ENCODE measurements around the gene SMIM7.
"Not testable (repeated sequence)": the region's sequence is repeated elsewhere in the genome, so short reads cannot be mapped to it uniquely, and the experiment has no call there.

SMIM7 gene

DNA sequence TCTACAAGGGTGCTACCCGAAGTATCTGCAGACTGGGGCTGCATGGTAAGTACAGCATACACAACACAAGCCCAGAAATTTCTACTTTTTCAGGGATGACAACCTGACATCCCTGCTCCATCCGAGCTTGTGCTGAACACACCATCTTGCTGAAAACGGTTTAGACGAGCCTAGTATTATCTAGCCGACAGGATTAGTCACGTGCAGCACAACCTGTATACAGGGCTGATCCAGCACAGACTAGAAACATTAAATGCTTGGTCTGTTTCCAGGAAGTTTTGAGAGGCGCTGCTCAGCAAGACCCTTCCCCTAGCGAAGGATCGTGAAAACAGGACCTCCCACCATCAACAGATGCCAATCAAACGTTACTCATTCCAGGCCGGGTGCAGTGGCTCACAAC is 4.2 kb downstream of the SMIM7 start:
- H3K4me1 ChIP-seq (ENCODE audit: control extremely low read depth in 1 of 4, control insufficient read depth in 4 of 4, insufficient read depth in 4 of 4, low read length in 3 of 4), result peaks cover 4 to 19% (median 16%) of the 10 kb centered on the region in 4 experiments
- ChIA-PET CTCF (no interaction called here), POLR2A (interaction anchor here (0.6 kb wide), 1 partner anchor 95 kb away, joined by 4 read pairs; no protein-coding TSS in a partner anchor)
- no peaks in the 10 kb centered on the region for H3K9me3 ChIP-seq (ENCODE audit: control extremely low read depth in 1 of 5, control insufficient read depth in 4 of 5, insufficient read depth in 2 of 5, low read depth in 1 of 5, low read length in 4 of 5)
- H3K4me3 ChIP-seq (ENCODE audit: control insufficient read depth in 1 of 7, extremely low read depth in 1 of 7, insufficient read depth in 4 of 7, low read depth in 2 of 7, low read length in 6 of 7), result no peak overlapping the region
- no peak overlapping the region for H3K27ac ChIP-seq (ENCODE audit: insufficient read depth in 1 of 2, low read depth in 1 of 2, low read length in 2 of 2, poor library complexity in 1 of 2, severe bottlenecking in 2 of 2)
- 95% methylated on average over 10 of the region's 11 CpGs for WGBS (ENCODE audit: insufficient coverage)
- peaks cover 20 to 75% (median 66%) of the 10 kb centered on the region in 4 experiments for H3K36me3 ChIP-seq (ENCODE audit: control insufficient read depth in 4 of 4, insufficient read depth in 4 of 4, low read length in 3 of 4)
- DNase-seq, result no peak
- no peaks in the 10 kb centered on the region for H3K27me3 ChIP-seq (replicated peaks in 2 of 5; ENCODE audit: control insufficient read depth in 4 of 5, insufficient read depth in 5 of 5, low read length in 4 of 5)

DNA sequence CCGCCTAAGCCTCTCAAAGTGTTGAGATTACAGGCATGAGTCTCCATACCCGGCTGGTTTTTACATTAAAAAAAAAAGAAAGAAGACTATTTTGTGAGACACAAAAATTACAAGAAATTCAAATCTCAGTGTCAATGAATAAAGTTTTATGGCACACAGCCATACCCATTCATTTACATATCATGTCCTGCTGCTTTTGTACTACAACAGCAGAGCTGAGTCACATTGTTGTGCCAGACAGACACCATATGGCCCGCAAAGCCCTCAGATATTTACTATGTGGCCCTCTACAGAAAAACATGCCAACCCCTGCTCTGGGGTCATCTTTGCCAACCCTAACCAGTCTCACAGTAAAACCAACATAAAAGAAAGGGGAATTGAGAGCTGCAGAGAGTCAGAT is 5.3 kb downstream of the SMIM7 start:
- no peak for DNase-seq
- peaks cover 4 to 14% (median 10%) of the 10 kb centered on the region in 4 experiments for H3K4me1 ChIP-seq (ENCODE audit: control extremely low read depth in 1 of 4, control insufficient read depth in 4 of 4, insufficient read depth in 4 of 4, low read length in 3 of 4)
- no peaks in the 10 kb centered on the region for H3K27me3 ChIP-seq (replicated peaks in 2 of 5; ENCODE audit: control insufficient read depth in 4 of 5, insufficient read depth in 5 of 5, low read length in 4 of 5)
- ChIA-PET CTCF (no interaction called here), POLR2A (no interaction called here)
- H3K4me3 ChIP-seq (ENCODE audit: control insufficient read depth in 1 of 7, extremely low read depth in 1 of 7, insufficient read depth in 4 of 7, low read depth in 2 of 7, low read length in 6 of 7), result no peak overlapping the region
- H3K9me3 ChIP-seq (ENCODE audit: control extremely low read depth in 1 of 5, control insufficient read depth in 4 of 5, insufficient read depth in 2 of 5, low read depth in 1 of 5, low read length in 4 of 5), result no peaks in the 10 kb centered on the region
- H3K36me3 ChIP-seq (ENCODE audit: control insufficient read depth in 4 of 4, insufficient read depth in 4 of 4, low read length in 3 of 4), result peaks cover 22 to 81% (median 68%) of the 10 kb centered on the region in 4 experiments
- no peak overlapping the region for H3K27ac ChIP-seq (ENCODE audit: insufficient read depth in 1 of 2, low read depth in 1 of 2, low read length in 2 of 2, poor library complexity in 1 of 2, severe bottlenecking in 2 of 2)
- no CpG with 5 or more reads among the region's 3 CpGs for WGBS (ENCODE audit: insufficient coverage)

DNA sequence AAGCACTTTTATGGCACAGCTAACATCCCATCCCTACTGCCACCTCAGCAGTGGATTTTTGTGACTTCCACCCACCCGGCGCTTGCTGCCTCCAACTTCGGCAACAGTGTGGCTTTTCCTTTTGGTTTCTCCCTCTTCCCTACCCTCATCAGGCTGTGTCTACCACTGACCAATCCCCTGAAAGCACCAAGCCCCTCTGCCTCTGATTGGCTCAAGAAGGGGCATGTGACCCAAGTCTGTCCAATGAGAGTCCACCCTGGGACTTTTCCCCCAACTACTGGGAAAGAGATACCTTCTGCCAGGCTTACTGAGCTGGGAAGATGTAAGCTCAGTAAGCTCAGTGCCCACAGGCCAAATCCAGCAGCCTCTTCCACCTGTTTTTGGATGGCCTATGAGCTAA is 5.8 kb downstream of the SMIM7 start:
- H3K4me1 ChIP-seq (ENCODE audit: control extremely low read depth in 1 of 4, control insufficient read depth in 4 of 4, insufficient read depth in 4 of 4, low read length in 3 of 4), result peaks cover 4 to 10% (median 6%) of the 10 kb centered on the region in 4 experiments
- POLR2A ChIA-PET, result no interaction called here
- CTCF ChIA-PET, result no interaction called here
- no peaks in the 10 kb centered on the region for H3K27me3 ChIP-seq (replicated peaks in 2 of 5; ENCODE audit: control insufficient read depth in 4 of 5, insufficient read depth in 5 of 5, low read length in 4 of 5)
- 95% methylated on average over 3 of the region's 3 CpGs for WGBS (ENCODE audit: insufficient coverage)
- DNase-seq, result no peak
- H3K9me3 ChIP-seq (ENCODE audit: control extremely low read depth in 1 of 5, control insufficient read depth in 4 of 5, insufficient read depth in 2 of 5, low read depth in 1 of 5, low read length in 4 of 5), result no peaks in the 10 kb centered on the region
- H3K36me3 ChIP-seq (ENCODE audit: control insufficient read depth in 4 of 4, insufficient read depth in 4 of 4, low read length in 3 of 4), result peaks cover 22 to 82% (median 68%) of the 10 kb centered on the region in 4 experiments
- H3K27ac ChIP-seq (ENCODE audit: insufficient read depth in 1 of 2, low read depth in 1 of 2, low read length in 2 of 2, poor library complexity in 1 of 2, severe bottlenecking in 2 of 2), result no peak overlapping the region
- no peak overlapping the region for H3K4me3 ChIP-seq (ENCODE audit: control insufficient read depth in 1 of 7, extremely low read depth in 1 of 7, insufficient read depth in 4 of 7, low read depth in 2 of 7, low read length in 6 of 7)

DNA sequence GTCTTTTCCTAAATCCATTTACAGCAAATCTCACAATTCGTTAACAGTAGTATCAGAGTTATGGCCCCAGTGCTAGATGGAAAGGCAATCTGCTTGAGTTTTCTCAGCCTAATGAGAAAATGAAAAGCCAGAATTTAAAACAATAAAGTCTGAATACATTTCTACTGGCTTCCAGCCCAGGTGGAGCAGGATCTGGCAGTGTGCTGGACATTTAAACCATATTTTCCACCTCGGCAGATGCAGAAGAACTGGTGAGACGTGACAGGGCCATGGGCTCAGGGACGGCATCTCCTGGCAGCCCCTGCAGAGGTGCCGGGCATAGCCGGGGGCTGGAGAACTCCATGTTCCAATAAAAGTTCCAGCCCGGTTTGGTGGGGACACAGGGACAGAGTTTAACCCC is 7.1 kb downstream of the SMIM7 start:
- Histone ChIP-seq H3K9me3 (ENCODE audit: control extremely low read depth in 1 of 5, control insufficient read depth in 4 of 5, insufficient read depth in 2 of 5, low read depth in 1 of 5, low read length in 4 of 5) (no peaks in the 10 kb centered on the region), H3K4me1 (ENCODE audit: control extremely low read depth in 1 of 4, control insufficient read depth in 4 of 4, insufficient read depth in 4 of 4, low read length in 3 of 4) (no peaks in the 10 kb centered on the region), H3K27me3 (replicated peaks in 2 of 5; ENCODE audit: control insufficient read depth in 4 of 5, insufficient read depth in 5 of 5, low read length in 4 of 5) (no peaks in the 10 kb centered on the region), H3K36me3 (ENCODE audit: control insufficient read depth in 4 of 4, insufficient read depth in 4 of 4, low read length in 3 of 4) (peaks cover 20 to 74% (median 63%) of the 10 kb centered on the region in 4 experiments), H3K27ac (ENCODE audit: insufficient read depth in 1 of 2, low read depth in 1 of 2, low read length in 2 of 2, poor library complexity in 1 of 2, severe bottlenecking in 2 of 2) (no peak overlapping the region), H3K4me3 (ENCODE audit: control insufficient read depth in 1 of 7, extremely low read depth in 1 of 7, insufficient read depth in 4 of 7, low read depth in 2 of 7, low read length in 6 of 7) (no peak overlapping the region)
- ChIA-PET POLR2A (no interaction called here), CTCF (no interaction called here)
- no peak for DNase-seq
- 90% methylated on average over 7 of the region's 7 CpGs for WGBS (ENCODE audit: insufficient coverage)

DNA sequence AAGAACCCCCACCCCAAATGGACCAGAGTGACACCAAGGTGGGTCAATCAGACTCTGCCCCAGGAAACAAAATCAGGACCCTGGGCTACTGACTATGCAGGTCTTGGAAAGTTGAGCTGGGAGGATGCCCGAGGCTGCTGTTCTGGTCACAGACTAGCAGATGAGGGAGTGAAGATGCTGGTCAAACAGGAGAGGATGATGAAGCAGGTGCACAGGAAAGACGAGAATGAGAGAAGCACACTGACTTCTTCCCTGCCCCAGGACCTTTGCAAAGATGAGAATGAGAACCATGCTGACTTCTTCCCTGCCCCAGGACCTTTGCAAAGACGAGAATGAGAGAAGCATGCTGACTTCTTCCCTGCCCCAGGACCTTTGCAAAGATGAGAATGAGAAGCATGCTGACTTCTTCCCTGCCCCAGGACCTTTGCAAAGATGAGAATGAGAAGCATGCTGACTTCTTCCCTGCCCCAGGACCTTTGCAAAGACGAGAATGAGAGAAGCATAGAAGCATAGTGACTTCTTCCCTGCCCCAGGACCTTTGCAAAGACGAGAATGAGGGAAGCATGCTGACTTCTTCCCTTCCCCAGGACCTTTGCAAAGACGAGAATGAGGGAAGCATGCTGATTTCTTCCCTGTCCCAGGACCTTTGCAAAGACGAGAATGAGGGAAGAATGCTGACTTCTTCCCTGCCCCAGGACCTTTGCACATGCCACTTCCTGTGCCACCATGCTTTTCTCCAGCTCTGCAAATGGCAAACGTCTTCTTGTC is 8.3 kb downstream of the SMIM7 start:
- 94% methylated on average over 7 of the region's 8 CpGs for WGBS (ENCODE audit: insufficient coverage)
- H3K27ac ChIP-seq (ENCODE audit: insufficient read depth in 1 of 2, low read depth in 1 of 2, low read length in 2 of 2, poor library complexity in 1 of 2, severe bottlenecking in 2 of 2); DNase-seq; H3K4me1 ChIP-seq (ENCODE audit: control extremely low read depth in 1 of 4, control insufficient read depth in 4 of 4, insufficient read depth in 4 of 4, low read length in 3 of 4); H3K4me3 ChIP-seq (ENCODE audit: control insufficient read depth in 1 of 7, extremely low read depth in 1 of 7, insufficient read depth in 4 of 7, low read depth in 2 of 7, low read length in 6 of 7); H3K27me3 ChIP-seq (replicated peaks in 2 of 5; ENCODE audit: control insufficient read depth in 4 of 5, insufficient read depth in 5 of 5, low read length in 4 of 5); CTCF ChIA-PET; H3K9me3 ChIP-seq (ENCODE audit: control extremely low read depth in 1 of 5, control insufficient read depth in 4 of 5, insufficient read depth in 2 of 5, low read depth in 1 of 5, low read length in 4 of 5): not testable (repeated sequence)
- POLR2A ChIA-PET, result interaction anchor here (0.6 kb wide), 1 partner anchor 42 kb away, joined by 5 read pairs; no protein-coding TSS in a partner anchor
- peaks cover 20 to 70% (median 60%) of the 10 kb centered on the region in 4 experiments for H3K36me3 ChIP-seq (ENCODE audit: control insufficient read depth in 4 of 4, insufficient read depth in 4 of 4, low read length in 3 of 4)

DNA sequence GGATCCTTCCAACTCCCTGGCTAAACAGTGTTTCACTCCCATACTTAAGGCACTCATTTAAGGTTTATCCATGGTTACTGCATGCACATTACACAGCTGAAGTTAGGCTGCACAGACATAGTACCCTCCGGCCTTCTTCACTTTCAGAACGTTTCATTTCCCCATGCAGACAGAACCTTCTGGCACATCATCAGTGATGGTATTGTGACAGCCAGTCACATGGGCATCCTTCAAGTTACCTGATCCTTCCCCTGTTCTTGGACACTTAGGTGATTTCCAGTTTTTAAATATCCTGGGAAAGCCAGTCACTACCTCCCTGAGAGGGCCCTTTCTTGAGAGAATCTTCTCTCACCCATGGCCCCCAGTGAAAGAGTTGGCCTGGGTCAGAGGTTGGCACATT is 9.1 kb downstream of the SMIM7 start:
- 80% methylated on average over 1 of the region's 2 CpGs for WGBS (ENCODE audit: insufficient coverage)
- H3K27ac ChIP-seq (ENCODE audit: insufficient read depth in 1 of 2, low read depth in 1 of 2, low read length in 2 of 2, poor library complexity in 1 of 2, severe bottlenecking in 2 of 2), result no peak overlapping the region
- H3K27me3 ChIP-seq (replicated peaks in 2 of 5; ENCODE audit: control insufficient read depth in 4 of 5, insufficient read depth in 5 of 5, low read length in 4 of 5), result no peaks in the 10 kb centered on the region
- no peak for DNase-seq
- H3K36me3 ChIP-seq (ENCODE audit: control insufficient read depth in 4 of 4, insufficient read depth in 4 of 4, low read length in 3 of 4), result peaks cover 20 to 70% (median 59%) of the 10 kb centered on the region in 4 experiments
- ChIA-PET CTCF (interaction anchor here (0.5 kb wide), 1 partner anchor 236 kb away, joined by 3 read pairs; no protein-coding TSS in a partner anchor), POLR2A (no interaction called here)
- no peak overlapping the region for H3K4me3 ChIP-seq (ENCODE audit: control insufficient read depth in 1 of 7, extremely low read depth in 1 of 7, insufficient read depth in 4 of 7, low read depth in 2 of 7, low read length in 6 of 7)
- H3K9me3 ChIP-seq (ENCODE audit: control extremely low read depth in 1 of 5, control insufficient read depth in 4 of 5, insufficient read depth in 2 of 5, low read depth in 1 of 5, low read length in 4 of 5), result no peaks in the 10 kb centered on the region
- H3K4me1 ChIP-seq (ENCODE audit: control extremely low read depth in 1 of 4, control insufficient read depth in 4 of 4, insufficient read depth in 4 of 4, low read length in 3 of 4), result no peaks in the 10 kb centered on the region

DNA sequence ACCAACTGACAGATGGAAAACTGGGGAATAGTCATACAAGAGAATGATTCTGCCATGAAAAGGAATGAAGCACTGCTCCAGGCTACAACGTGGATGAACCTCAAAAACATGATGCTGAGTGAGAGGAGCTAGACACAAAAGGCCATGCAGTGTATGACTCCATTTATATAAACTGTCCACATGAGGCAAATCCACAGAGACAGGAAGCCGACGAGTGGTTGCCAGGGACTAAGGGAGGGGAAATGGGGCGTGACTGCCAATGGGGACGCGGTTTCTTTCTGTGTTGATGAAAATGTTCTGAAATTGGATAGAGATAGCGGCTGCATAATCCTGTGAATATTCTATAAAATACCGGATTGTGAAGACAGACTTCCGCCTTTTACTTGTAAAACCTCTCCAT is 10.2 kb downstream of the SMIM7 start:
- ChIA-PET POLR2A (interaction anchor here (0.5 kb wide), 1 partner anchor 19 kb away, joined by 3 read pairs; no protein-coding TSS in a partner anchor), CTCF (interaction anchor here (0.5 kb wide), 1 partner anchor 11 kb away, joined by 3 read pairs; the partner anchor contains the start of gene TMEM38A)
- peak in 2 of 3 donors; percentile 10 to 43 for DNase-seq
- no peaks in the 10 kb centered on the region for H3K9me3 ChIP-seq (ENCODE audit: control extremely low read depth in 1 of 5, control insufficient read depth in 4 of 5, insufficient read depth in 2 of 5, low read depth in 1 of 5, low read length in 4 of 5)
- no peak overlapping the region for H3K4me3 ChIP-seq (ENCODE audit: control insufficient read depth in 1 of 7, extremely low read depth in 1 of 7, insufficient read depth in 4 of 7, low read depth in 2 of 7, low read length in 6 of 7)
- no peaks in the 10 kb centered on the region for H3K27me3 ChIP-seq (replicated peaks in 2 of 5; ENCODE audit: control insufficient read depth in 4 of 5, insufficient read depth in 5 of 5, low read length in 4 of 5)
- H3K36me3 ChIP-seq (ENCODE audit: control insufficient read depth in 4 of 4, insufficient read depth in 4 of 4, low read length in 3 of 4), result peaks cover 16 to 70% (median 60%) of the 10 kb centered on the region in 4 experiments
- no peaks in the 10 kb centered on the region for H3K4me1 ChIP-seq (ENCODE audit: control extremely low read depth in 1 of 4, control insufficient read depth in 4 of 4, insufficient read depth in 4 of 4, low read length in 3 of 4)
- peak overlapping the region in 1 of 2 experiments; percentile 12 for H3K27ac ChIP-seq (ENCODE audit: insufficient read depth in 1 of 2, low read depth in 1 of 2, low read length in 2 of 2, poor library complexity in 1 of 2, severe bottlenecking in 2 of 2)
- WGBS (ENCODE audit: insufficient coverage), result 83% methylated on average over 8 of the region's 9 CpGs
